Kidney epithelial cell (primary cell): ENCODE measurements around the gene SOX21. TPM values are rescaled to one million over a fixed set of nuclear protein-coding genes. Genes with fewer than 3 reads are reported as not detected.
A peak's percentile ranks its signal among the peaks of the same experiment; 100 is the strongest.

ENCODE experiments used
- DNase-seq: peaks from one replicate; pipeline ENCODE4 v3.0.0-alpha.2; 2010; ENCODE audit warnings: low read depth
- H3K27me3 ChIP-seq: 2 replicates; pipeline ENCODE4 v1.6.0; 2011; ENCODE audit warnings: low read length; ENCODE audit not compliant: control insufficient read depth, insufficient read depth
- H3K36me3 ChIP-seq: 2 replicates; pipeline ENCODE4 v1.5.1; 2011; ENCODE audit warnings: low read length; ENCODE audit not compliant: control insufficient read depth, insufficient read depth
- H3K4me3 ChIP-seq: 2 replicates; pipeline ENCODE4 v1.5.1; 2011; ENCODE audit warnings: low read depth, mild to moderate bottlenecking, control low read depth, low read length
- CTCF ChIP-seq: IDR thresholded peaks from 2 replicates; pipeline ENCODE4 v1.5.1; 2011; ENCODE audit warnings: mild to moderate bottlenecking, moderate library complexity, low read length, control low read depth, inconsistent platforms; ENCODE audit not compliant: insufficient read depth, poor library complexity, severe bottlenecking
- total RNA-seq: library from RNA; depleted of rRNA; stranded (reverse); fragments of >200 nt; gene quantifications from 2 replicates; pipeline ENCODE4 v1.2.3, GENCODE V29; 2015

Gene SOX21
- total RNA-seq, 1 donor from 2014 or later = not detected

GRCh38 chr13:94717916-94718315, 5.6 kb upstream of the SOX21 start:
- no peak for DNase-seq
- peaks cover 33% of the 10 kb centered on the region for H3K27me3 ChIP-seq
- H3K36me3 ChIP-seq = no peaks in the 10 kb centered on the region
- no peak for TF ChIP-seq CTCF
- no peak overlapping the region for H3K4me3 ChIP-seq

- no peak for DNase-seq
- H3K36me3 ChIP-seq = no peaks in the 10 kb centered on the region
Observed at GRCh38 chr13:94716016-94716415, 3.7 kb upstream of the SOX21 start.

GRCh38 chr13:94713561-94714182, 1.3 kb upstream of the SOX21 start:
- peaks cover 70% of the 10 kb centered on the region for H3K27me3 ChIP-seq
- DNase-seq = no peak

More at GRCh38 chr13:94716016-94716415, 3.7 kb upstream of the SOX21 start:
- Histone ChIP-seq H3K4me3 (no peak overlapping the region), H3K27me3 (peaks cover 49% of the 10 kb centered on the region)
- no peak for TF ChIP-seq CTCF

GRCh38 chr13:94712812-94713560, 641 bp upstream of the SOX21 start:
- TF ChIP-seq CTCF = no peak
- Histone ChIP-seq H3K4me3 (no peak overlapping the region), H3K27me3 (peaks cover 77% of the 10 kb centered on the region), H3K36me3 (no peaks in the 10 kb centered on the region)
- DNase-seq = peak; percentile 2

More at GRCh38 chr13:94713561-94714182, 1.3 kb upstream of the SOX21 start:
- Histone ChIP-seq H3K36me3 (no peaks in the 10 kb centered on the region), H3K4me3 (no peak overlapping the region)
- TF ChIP-seq CTCF = no peak

- peaks cover 84% of the 10 kb centered on the region for H3K27me3 ChIP-seq
- H3K4me3 ChIP-seq = no peak overlapping the region
- no peak for TF ChIP-seq CTCF
- no peak for DNase-seq
- no peaks in the 10 kb centered on the region for H3K36me3 ChIP-seq
Observed at GRCh38 chr13:94711561-94712286, 621 bp downstream of the SOX21 start.
